HTERT RPE-1 (cell line): ENCODE data around the gene POMGNT2.
"Not testable (repeated sequence)": the region's sequence is repeated elsewhere in the genome, so short reads cannot be mapped to it uniquely, and the experiment has no call there.

Experiments used
- in situ Hi-C: fragments of 300-500 bp; cut with MboI; formaldehyde crosslinking; loops from 4 replicates; pipeline ENCODE4 v1.14.3; 2020; ENCODE audit warnings: low sequenced_read_pairs

POMGNT2 gene

DNA sequence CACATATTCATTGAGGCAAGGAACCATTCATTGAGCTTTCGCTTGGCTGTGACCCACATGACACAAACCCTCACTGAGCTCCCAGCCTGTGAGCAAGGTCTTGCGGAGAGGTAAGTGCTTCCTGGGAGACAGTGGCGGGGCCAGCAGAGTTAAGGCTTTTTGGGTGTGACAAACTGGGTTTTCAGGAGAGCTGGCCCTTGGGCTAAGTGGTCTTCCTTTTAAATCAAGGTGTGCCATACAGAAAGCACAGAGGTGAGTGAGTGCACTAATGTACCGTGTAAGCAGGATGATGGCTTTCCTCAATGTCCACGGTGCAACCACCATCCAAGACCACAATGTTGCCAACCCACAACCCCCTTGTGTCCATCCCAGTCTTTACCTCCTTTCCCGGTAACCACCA is 28.6 kb downstream of the POMGNT2 start:
- in situ Hi-C loops, result no loop called here

DNA sequence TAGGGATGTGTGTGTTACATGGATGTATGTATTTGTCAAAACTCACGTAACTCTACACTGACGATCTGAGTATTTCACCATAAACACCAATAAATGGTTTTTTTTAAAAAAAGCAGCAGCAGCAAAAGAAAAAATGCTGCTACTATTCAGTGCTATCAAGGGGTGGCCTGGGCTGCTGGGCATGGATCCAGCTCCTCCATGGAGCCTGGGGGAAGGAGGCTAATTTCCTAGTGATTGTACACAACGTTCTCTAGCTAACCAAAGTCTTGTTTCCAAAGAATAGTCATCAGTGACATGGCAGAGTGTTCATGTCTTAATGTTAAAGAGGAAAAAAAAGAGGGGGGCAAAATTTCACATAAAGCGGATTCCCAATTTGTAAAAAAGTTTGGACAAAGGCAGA is 29.0 kb downstream of the POMGNT2 start:
- in situ Hi-C loops, result no loop called here

DNA sequence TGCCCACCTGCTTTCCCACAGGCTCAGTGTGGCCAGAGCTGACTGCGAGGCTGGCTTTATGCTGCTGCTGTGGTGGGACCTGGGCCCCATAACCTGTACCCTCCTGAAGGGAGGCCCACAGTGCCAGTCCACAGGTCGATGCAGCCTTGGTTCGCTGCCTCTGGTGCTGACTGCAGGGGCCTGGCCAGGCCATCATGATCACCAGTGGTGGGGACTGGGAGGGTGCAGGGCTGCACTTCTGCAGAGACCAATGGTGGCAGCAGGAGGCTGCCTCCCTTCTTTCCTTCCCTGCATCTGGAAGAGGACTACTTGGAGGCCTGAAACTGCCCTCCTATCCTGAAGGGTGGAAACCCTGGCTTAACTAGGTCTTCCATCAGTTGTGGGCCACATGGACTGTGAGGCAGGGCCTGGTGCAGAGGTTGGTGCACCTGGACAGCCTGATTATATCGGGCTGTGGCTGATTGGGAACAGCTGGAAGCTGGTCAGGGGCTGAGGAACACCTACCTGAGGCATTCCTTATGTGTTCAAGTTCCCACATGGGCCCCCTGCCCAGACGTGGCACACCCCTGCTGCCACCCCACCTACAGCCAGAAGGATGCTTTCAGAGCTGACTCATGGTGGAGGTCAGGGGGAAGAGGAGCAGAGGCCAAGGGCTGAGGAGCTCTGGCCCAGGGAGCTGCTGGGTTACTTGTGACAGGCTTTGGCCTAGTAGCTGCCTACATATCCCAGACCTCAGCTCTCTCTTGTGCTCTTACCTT is 29.8 kb downstream of the POMGNT2 start:
- in situ Hi-C loops, result no loop called here

DNA sequence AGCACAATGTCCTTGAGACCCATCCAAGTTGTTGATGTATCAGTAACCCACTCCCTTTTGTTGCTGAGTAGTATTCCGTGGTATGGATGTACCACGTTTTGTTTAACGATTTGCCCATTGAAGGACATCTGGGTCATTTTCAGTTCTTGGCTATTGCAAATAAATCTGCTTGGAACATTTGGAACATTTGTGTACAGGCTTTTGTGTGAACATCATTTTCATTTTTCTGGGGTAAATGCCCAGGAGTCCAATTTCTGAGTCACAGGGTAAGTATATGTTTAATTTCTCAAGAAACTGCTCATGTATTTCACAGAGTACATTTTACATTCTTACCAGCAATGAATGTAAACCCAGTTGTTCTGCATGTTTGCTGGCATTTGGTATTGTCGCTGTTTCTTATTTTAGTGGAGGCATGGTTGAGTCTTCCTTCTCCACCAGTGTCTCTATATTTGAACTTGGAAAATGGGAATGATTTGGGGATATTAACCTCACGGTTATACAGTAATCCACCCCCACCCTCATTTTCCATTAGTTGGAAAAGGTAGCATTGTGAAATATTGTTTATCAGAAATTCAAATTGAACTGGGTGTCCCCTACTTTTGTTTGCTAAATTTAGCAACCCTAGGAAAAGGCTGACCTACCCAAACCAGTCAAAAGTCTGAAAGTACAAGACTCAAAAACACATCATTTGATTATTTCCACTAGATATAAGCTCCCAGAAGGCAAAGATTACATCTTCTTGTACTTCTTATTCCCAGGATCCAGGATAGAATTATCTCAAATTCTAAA is 30.8 kb downstream of the POMGNT2 start:
- in situ Hi-C loops, result no loop called here

DNA sequence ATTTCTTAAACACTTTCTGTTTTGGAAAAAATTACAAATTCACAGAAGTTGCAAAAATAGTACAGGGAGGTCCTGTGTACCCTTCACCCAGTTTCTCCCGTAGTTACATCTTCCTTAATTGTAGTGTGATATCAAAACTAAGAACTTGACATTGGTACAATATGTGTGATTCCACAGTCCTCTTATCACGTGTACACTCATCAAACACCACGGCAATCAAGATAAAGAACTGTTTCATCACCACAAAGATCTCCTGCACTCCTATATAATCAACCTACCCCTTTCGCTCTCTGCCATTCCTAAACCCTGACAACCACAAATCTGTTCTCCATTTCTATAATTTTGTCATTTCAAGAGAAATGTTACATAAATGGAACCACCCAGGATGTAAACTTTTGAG is 31.4 kb downstream of the POMGNT2 start:
- in situ Hi-C loops, result no loop called here

DNA sequence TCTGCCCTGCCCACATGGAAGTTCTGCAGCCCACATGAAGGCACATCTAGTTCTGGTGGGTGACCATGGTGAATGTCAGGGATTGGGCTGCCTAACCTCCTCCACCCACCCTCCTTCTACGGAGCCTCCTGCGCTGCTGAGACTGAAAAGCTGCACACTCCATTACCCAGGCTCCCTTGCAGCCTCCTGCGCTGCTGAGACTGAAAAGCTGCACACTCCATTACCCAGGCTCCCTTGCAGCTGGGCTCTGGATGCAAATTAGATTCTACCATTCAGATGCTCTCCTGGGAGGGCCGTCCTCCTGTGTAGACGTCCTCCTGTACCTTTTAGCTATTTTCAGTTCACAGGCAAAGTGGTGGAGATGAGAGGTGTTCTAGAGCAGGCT is 32.1 kb downstream of the POMGNT2 start:
- in situ Hi-C loops, result no loop called here

DNA sequence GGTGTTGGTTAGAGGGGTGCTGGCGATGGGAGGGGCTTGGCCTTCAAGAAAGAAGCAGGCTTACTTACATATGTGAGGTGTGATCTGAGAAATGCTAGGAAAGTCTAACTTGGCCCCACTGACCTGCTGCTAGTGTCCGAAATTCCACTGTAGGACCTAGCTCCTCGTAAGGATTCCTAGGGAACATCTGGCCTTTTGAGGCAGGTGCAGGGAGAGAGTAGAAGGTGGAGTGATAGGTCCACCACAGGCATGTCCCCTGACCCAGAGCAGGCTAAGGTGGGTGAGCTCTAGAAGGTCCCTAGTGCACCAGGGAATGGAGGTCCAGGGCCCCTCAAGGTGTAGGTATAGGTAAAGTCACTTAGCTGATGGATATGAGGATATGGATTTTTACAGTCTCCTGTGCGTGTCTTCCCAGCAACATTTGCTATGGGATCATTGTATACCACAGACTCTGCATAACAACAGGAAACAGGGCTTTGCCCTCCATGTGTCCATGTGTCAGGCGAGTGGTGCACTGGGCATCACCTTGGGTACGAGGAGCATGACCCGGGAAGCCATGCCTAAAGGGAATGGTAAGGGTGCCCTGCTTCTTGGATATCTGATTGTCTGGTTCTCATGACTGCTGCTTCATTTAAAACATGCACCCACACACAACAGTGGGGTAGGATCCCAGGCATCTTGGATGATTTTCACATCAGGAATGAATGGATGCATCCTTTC is 32.6 kb downstream of the POMGNT2 start:
- in situ Hi-C loops, result no loop called here

DNA sequence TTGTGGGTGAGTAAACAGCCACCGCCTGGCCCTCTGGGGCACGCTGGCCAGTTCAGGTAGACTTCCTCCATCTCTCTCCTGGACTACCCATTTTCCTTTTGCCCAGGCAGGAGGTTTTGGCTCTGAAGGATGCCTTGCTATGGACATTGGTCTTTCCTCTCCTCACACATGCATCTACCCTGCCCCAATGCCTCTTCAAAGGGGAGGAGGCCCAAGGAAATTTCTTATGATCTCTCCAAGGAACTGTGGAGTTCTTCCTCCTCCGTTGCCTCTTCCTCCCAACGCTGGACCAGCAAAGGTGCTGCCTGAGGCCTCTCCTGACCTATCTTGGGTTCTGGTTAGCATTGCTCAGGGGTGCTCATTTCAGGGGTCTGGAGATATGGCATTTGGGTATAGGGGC is 33.5 kb downstream of the POMGNT2 start:
- in situ Hi-C loops, result no loop called here

DNA sequence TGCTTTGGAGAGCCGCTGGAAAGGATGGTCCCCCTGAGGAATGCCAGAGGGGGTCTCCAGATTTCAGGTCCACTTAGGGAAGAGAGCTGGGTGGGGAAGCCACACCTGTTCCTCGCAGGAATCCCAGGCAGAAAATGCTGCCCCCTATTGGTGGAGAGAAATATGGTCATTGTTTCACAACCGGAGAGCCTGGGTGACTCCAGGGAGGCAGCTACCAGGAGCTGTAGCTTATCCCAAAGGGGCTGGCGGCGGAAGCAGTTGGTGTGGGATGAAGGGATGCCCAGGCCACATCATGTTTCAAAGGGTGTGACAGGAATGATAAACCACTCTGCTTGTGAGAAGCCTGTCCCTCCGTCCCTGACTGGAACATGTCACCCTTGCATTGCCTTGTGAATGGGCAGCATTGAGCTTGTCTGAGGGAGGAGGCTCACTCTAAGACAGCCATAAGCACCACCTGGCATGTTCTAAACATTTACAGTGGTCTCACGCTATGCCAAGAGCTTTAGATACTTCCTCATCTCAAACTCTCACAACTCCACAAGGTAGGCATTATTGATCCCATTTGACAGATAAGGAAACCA is 34.5 kb downstream of the POMGNT2 start:
- in situ Hi-C loops, result no loop called here

DNA sequence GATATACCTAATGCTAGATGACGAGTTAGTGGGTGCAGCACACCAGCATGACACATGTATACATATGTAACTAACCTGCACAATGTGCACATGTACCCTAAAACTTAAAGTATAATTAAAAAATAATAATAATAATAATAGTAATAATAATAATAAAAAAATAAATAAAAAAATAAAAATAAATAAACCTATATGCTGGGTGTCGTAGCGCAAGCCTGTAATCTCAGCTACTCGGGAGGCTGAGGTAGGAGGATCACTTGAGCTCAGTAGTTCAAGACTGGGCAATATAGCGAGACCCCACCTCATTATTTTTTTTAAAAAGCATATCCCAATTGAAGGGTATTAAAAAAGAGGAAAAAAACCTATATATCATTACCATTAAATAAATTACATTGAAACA is 35.2 kb downstream of the POMGNT2 start:
- in situ Hi-C loops, result not testable (repeated sequence)

DNA sequence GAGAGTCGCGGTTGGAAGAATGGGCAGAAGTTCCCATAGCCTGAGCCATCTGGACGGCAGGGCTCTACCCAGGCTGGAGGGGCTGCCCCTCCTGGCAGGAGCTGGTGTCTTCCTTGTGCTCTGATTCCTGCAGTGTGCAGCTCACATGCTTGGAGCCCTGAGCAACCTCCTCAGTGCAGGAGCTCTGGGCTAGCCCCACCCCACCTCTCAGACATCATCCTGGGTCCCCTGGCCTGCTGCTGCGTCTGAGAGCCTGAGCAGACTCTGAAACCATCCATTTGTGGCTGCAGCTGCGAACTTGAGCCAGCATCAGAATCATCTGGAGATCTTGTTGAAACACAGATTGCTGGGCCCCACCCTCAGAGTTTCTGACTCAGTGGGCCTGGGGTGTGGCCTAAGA is 42.8 kb downstream of the POMGNT2 start:
- in situ Hi-C loops, result no loop called here

DNA sequence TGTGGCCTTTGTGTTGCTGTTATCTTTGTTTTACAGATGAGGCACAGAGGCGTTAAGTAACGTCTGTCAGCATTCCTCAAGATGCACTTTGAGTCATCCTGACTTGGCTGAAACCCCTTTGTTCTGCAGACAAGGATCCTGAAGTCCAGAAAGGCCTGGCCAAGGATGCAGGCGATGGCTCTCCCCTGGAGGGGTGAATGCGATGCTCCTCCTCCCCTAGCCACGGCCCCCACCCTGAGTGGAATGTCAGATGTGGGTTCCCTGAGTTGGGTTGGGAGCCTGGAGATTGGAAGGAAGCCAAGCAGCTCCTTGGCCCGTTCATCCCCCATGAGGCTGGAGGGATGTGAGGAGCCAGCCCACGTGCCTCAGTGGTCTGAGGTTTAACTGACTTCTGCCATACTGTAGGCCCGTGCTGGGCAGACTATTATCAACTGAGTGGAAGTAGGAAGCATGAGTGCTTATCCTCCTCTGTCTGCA is 43.3 kb downstream of the POMGNT2 start:
- in situ Hi-C loops, result no loop called here

DNA sequence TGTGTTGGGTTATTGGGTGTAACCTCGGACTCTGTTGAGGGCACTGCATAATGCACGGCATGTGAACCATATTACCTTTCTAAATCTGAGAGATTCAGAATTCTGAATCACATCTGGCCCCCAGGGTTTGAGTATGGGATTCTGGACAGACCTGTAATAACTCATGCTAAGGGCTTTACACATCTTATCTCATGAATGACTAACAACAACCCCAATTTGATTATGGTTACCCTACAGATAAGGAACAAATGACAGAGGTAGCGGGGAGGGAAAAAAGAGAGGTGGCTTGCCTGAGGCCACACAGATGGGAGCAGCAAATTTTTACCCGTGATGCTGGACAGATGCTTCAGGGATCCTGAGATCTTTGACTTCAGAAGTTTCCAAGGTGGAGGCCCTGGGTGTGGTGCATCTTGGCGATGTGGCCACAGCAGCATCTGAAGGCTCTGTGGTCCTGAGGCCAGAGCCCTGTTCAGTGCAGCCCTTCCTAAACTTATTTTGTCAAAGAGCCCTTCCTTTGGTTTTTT is 43.8 kb downstream of the POMGNT2 start:
- in situ Hi-C loops, result no loop called here

DNA sequence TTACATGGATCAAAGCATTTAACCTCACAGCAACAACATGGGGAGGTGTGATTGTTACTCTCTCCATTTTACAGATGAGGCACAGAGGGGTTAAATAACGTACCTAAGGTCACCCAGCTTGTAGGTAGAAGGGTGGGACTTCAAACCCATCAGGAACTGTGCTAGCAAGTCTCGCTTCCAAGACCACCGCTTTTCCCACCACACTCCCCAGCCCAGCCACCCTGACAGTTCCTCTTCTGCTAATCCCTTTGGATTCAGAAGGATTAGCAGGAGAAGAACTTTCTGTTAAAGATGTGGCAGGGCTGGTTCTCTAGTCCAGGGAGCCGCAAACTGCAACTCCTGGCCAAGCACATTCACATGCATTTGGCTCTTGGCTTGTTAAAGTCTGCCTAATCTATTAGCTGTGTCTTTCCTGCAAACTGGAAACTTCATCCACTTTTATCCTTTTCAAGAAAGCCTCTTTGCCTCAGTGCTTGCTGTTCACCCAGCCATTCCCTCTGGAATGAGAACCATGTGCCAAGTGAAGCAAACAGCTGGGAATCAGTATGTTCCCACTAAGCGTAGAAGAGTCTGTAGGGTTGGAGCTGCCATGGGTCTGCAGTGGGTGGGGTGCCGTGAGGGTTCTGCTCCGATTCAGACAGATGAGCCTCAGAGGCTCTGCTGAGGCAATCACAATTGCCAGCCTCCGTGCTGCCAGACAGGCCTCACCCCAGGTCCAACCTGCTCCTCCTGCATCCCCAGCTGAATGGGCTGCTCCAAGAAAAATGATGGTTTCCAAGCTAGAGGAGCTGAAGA is 44.6 kb downstream of the POMGNT2 start:
- in situ Hi-C loops, result no loop called here

DNA sequence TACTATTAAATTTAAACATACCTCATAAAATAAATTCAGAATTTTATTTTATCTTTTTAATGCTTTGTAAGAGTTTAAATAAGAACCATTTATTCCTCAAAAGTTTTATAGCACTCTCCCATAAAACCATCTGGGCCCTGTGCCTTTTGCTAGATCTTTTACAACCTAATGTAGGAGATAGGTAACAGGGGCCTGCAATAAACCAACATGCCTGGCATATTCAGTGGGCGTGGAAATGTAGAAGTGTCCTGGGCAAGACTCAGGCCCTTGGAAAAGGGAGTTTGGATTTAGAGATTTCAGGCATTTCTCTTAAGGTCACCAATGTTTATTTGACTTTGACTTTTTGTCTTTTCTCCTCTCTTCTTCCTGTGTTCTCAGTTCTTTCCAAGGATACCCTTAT is 46.4 kb downstream of the POMGNT2 start:
- in situ Hi-C loops, result no loop called here

DNA sequence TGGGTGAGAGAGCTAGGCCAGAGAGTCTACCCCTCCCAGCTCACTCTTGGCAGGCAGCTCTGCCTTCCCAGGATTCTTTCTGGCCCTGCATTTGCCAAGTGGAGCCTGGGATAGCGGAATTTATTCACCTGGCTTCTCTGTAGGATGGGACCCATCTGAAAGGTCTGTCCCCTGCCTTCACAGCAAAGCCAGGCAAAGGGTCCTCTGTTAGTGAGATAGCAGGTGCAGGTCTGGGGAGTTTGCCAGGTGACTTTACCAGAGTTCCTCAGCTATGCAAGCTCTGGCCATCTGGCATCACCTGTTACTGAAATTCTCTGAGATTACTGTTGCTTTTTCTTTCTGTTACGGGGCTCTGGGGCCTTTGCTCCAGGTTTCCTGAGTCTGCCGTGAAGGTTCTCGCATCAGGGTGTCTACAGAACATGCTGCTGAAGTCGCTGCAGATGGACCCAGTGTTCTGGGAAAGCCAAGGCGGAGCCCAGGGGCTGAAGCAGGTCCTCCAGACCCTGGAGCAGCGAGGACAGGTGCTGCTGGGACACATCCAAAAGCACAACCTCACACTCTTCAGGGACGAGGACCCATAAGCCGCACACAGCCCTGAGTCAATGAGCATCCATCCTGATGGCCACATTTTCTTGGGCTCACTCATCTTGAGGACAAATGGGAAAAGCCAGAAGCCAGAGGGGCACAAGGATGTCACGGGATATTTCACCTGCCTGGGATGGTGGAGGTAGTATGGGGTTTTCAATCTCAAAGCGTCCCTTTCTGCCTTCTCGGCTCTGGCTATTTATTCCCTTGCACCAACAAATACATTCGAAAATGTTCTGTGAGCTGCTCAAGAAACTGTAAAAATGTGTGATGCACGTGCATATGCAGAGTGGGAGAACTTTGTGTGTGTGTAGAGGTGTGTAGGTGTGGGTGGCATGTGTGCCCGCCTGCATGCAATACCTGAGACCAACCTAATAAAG is 49.8 kb downstream of the POMGNT2 start:
- in situ Hi-C loops, result no loop called here

DNA sequence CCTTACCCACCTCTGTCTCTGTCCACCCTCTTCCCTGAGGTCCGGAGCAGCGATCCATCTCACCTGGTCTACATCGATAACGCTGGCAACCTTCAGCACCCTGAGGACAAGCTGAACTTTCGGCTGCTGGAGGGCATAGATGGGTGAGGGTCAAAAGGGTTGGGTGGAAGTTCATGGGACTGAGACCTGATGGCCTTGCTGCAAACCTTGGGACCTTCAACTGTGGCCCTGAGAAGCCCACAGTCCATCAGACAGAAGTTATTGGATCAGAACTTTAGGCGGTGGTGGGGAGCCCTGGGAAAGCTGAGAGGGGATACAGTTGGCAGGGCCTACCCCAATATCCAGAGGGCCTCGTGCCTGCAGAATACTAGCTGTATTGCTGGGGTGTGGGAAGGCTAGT is 50.5 kb downstream of the POMGNT2 start:
- in situ Hi-C loops, result no loop called here

DNA sequence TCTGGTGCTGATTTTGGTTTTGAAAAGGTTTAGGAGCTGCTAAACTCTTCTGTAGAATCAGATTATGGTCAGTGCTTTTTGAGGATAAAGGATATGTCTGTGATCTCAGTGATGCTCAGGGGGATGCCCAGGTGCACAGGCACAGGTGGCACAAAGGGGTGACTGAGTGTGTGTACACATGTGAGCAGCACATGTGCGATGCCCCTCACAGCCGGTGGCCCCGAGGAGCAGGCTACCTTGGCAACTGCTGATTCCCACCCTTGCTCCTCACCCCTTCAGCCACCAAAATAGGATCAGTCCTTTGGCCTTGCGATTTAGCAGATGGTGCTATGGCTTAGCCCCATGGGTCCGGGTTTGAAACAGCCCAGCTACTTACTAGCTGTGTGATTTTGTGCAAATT is 51.1 kb downstream of the POMGNT2 start:
- in situ Hi-C loops, result no loop called here

DNA sequence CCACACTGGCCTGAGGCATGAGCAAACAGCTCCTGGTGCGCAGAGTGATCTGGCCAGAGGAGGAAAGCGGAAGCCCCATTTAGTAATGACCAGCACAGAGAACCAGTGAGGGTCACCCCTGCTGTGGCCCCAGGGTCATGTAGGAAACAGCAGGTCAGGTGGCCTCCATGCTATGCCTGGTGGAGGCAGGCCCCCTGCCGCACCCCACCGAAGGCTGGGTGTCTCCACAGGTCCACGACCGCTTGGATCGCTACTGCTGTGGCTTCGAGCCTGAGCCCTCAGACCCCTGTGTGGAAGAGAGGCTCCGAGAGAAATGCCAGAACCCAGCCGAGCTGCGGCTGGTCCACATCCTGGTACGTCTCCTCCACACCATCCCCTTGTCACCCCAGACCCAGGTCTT is 52.6 kb downstream of the POMGNT2 start:
- in situ Hi-C loops, result no loop called here
